H1 (cell line): ENCODE results near the gene FREM2. TPM values are rescaled to one million over a fixed set of nuclear protein-coding genes. Genes with fewer than 3 reads are reported as not detected.

Experiments
- CTCF ChIA-PET: fragments of 300-600 bp; sonication (Branson Sonifier 250); formaldehyde crosslinking; loops from one replicate; lab custom pipeline; 2021; ENCODE audit not compliant: partially characterized antibody; lab: Charles Lee
- POLR2A ChIA-PET: fragments of 300-600 bp; sonication (Branson Sonifier 250); formaldehyde crosslinking; loops from one replicate; lab custom pipeline; 2021; ENCODE audit warnings: inconsistent platforms; ENCODE audit not compliant: partially characterized antibody; lab: Charles Lee
- DNase-seq, 2 experiments: peaks; one replicate each; pipeline versions ENCODE4 v3.0.0 to v3.0.0-alpha.2; 2010 to 2022; ENCODE audit warnings: low spot score in 2 of 2, low read depth in 1 of 2, mixed read lengths in 1 of 2
- FAIRE-seq: peaks from 2 replicates; lab custom pipeline; 2011; peaks lifted over from hg19 to GRCh38; lab: Jason Lieb, UNC
- H2AFZ ChIP-seq: 2 replicates; pipeline ENCODE4 v1.8.1; 2012; ENCODE audit warnings: low read length, inconsistent platforms
- H2AK5ac ChIP-seq: 2 replicates; pipeline ENCODE4 v1.6.1; 2013; ENCODE audit warnings: low read depth, low read length
- H2BK120ac ChIP-seq: replicated peaks from 2 replicates; pipeline ENCODE3; 2013; ENCODE audit warnings: low read depth, low read length, inconsistent platforms
- H2BK12ac ChIP-seq: 2 replicates; pipeline ENCODE4 v1.6.1; 2013; ENCODE audit warnings: low read depth, low read length
- H2BK15ac ChIP-seq: 2 replicates; pipeline ENCODE4 v1.6.1; 2013; ENCODE audit warnings: low read length
- H2BK20ac ChIP-seq: 2 replicates; pipeline ENCODE4 v1.6.1; 2013; ENCODE audit warnings: low read length
- H2BK5ac ChIP-seq: 2 replicates; pipeline ENCODE4 v1.6.1; 2013; ENCODE audit warnings: low read depth, low read length
- H3K14ac ChIP-seq: 2 replicates; pipeline ENCODE4 v1.6.1; 2013; ENCODE audit warnings: inconsistent platforms; ENCODE audit not compliant: insufficient read length
- H3K18ac ChIP-seq: 2 replicates; pipeline ENCODE4 v1.6.1; 2013; ENCODE audit warnings: low read length; ENCODE audit errors: extremely low read depth
- H3K23ac ChIP-seq: 2 replicates; pipeline ENCODE4 v1.6.1; 2013; ENCODE audit warnings: inconsistent platforms; ENCODE audit not compliant: insufficient read length
- H3K23me2 ChIP-seq: 2 replicates; pipeline ENCODE4 v1.6.1; 2013; ENCODE audit warnings: low read depth, low read length
- H3K27ac ChIP-seq: 2 replicates; pipeline ENCODE4 v1.6.1; 2011; ENCODE audit warnings: low read depth, low read length, inconsistent platforms
- H3K27me3 ChIP-seq, 4 experiments: replicated peaks in 1 of 4; 1 replicate in 1 of 4; 2 replicates in 3 of 4; pipeline versions ENCODE4 v1.6.1 to v1.8.1; 2011 to 2013; ENCODE audit warnings: low read length in 3 of 4, mild to moderate bottlenecking in 3 of 4, inconsistent platforms in 2 of 4, mixed read lengths in 2 of 4, moderate library complexity in 1 of 4; ENCODE audit not compliant: control insufficient read depth in 3 of 4, insufficient read depth in 3 of 4; ENCODE audit errors: extremely low read depth in 1 of 4
- H3K36me3 ChIP-seq, 4 experiments: 2 replicates each; pipeline versions ENCODE4 v1.6.1 to v1.8.1; 2011 to 2013; ENCODE audit warnings: mild to moderate bottlenecking in 4 of 4, low read length in 3 of 4, moderate library complexity in 2 of 4, control low read depth in 1 of 4, inconsistent platforms in 1 of 4; ENCODE audit not compliant: insufficient read depth in 4 of 4, control insufficient read depth in 2 of 4
- H3K4ac ChIP-seq: replicated peaks from 2 replicates; pipeline ENCODE3; 2013; ENCODE audit warnings: low read length, low read depth, mixed read lengths, inconsistent platforms; ENCODE audit not compliant: insufficient read length
- H3K4me1 ChIP-seq, 4 experiments: replicated peaks in 1 of 4; 1 replicate in 1 of 4; 2 replicates in 3 of 4; pipeline versions ENCODE4 v1.6.1 to v1.8.1; 2011 to 2013; ENCODE audit warnings: low read length in 3 of 4, inconsistent platforms in 2 of 4, mixed read lengths in 1 of 4; ENCODE audit not compliant: insufficient read depth in 4 of 4, control insufficient read depth in 3 of 4
- H3K4me2 ChIP-seq, 2 experiments: 2 replicates each; pipeline versions ENCODE4 v1.6.1 to v1.8.1; 2011 to 2013; ENCODE audit warnings: low read depth in 2 of 2, low read length in 2 of 2, control low read depth in 1 of 2, inconsistent platforms in 1 of 2, mild to moderate bottlenecking in 1 of 2; ENCODE audit not compliant: insufficient read depth in 1 of 2
- H3K4me3 ChIP-seq, 4 experiments: fragments of 200-600, 300-600 bp in 1 of 4; sonication (generic), shearing (Covaris generic), sonication (Bioruptor Twin) in 1 of 4; 2 replicates each; pipeline versions ENCODE4 v1.5.1 to v1.8.1; 2011 to 2016; ENCODE audit warnings: low read length in 4 of 4, low read depth in 3 of 4, control low read depth in 2 of 4, inconsistent platforms in 2 of 4, mild to moderate bottlenecking in 2 of 4, mixed read lengths in 1 of 4, moderate library complexity in 1 of 4; ENCODE audit not compliant: insufficient read depth in 2 of 4; ENCODE audit errors: extremely low read depth in 1 of 4
- H3K56ac ChIP-seq: replicated peaks from 2 replicates; pipeline ENCODE3; 2013; ENCODE audit warnings: low read depth, mild to moderate bottlenecking, mixed read lengths, low read length, inconsistent platforms; ENCODE audit not compliant: insufficient read length
- H3K79me1 ChIP-seq: 2 replicates; pipeline ENCODE4 v1.6.1; 2013; ENCODE audit warnings: low read depth, low read length, control low read depth
- H3K79me2 ChIP-seq, 2 experiments: 2 replicates each; pipeline versions ENCODE4 v1.6.1 to v1.8.1; 2012 to 2013; ENCODE audit warnings: low read length in 2 of 2, mild to moderate bottlenecking in 2 of 2, inconsistent platforms in 1 of 2; ENCODE audit not compliant: insufficient read depth in 2 of 2, control insufficient read depth in 1 of 2
- H3K9ac ChIP-seq, 4 experiments: replicated peaks in 1 of 4; 1 replicate in 1 of 4; 2 replicates in 3 of 4; pipeline versions ENCODE4 v1.6.1 to v1.8.1; 2011 to 2013; ENCODE audit warnings: low read depth in 3 of 4, low read length in 3 of 4, control low read depth in 2 of 4, mild to moderate bottlenecking in 2 of 4, moderate library complexity in 2 of 4, inconsistent platforms in 1 of 4; ENCODE audit errors: extremely low read depth in 1 of 4
- H3K9me3 ChIP-seq, 2 experiments: 2 replicates each; pipeline versions ENCODE4 v1.6.1 to v1.8.1; 2012 to 2013; ENCODE audit warnings: mild to moderate bottlenecking in 2 of 2, moderate library complexity in 2 of 2, control low read depth in 1 of 2, inconsistent platforms in 1 of 2, low read depth in 1 of 2, low read length in 1 of 2, mixed read lengths in 1 of 2; ENCODE audit not compliant: insufficient read depth in 2 of 2
- H4K20me1 ChIP-seq, 2 experiments: replicated peaks in 1 of 2; 2 replicates each; pipeline versions ENCODE3 to v1.8.1; 2011 to 2013; ENCODE audit warnings: inconsistent platforms in 2 of 2, low read length in 2 of 2, mild to moderate bottlenecking in 1 of 2; ENCODE audit not compliant: insufficient read depth in 2 of 2, control insufficient read depth in 1 of 2
- H4K5ac ChIP-seq: 2 replicates; pipeline ENCODE4 v1.6.1; 2013; ENCODE audit warnings: low read length, low read depth, mixed read lengths, inconsistent platforms; ENCODE audit not compliant: insufficient read length
- H4K8ac ChIP-seq: 2 replicates; pipeline ENCODE4 v1.8.0; 2013; ENCODE audit warnings: mild to moderate bottlenecking, moderate library complexity, low read length, inconsistent platforms; ENCODE audit not compliant: insufficient read depth; ENCODE audit errors: extremely low read depth
- H4K91ac ChIP-seq: replicated peaks from 2 replicates; pipeline ENCODE3; 2013; ENCODE audit warnings: low read length, mixed read lengths, inconsistent platforms; ENCODE audit not compliant: insufficient read length
- BCL11A ChIP-seq, 2 experiments: IDR thresholded peaks; one replicate each; pipeline ENCODE4 v1.6.1; 2011; ENCODE audit warnings: low read depth in 2 of 2, low read length in 2 of 2, mild to moderate bottlenecking in 2 of 2
- BRCA1 ChIP-seq: IDR thresholded peaks from 2 replicates; pipeline ENCODE4 v1.6.1; 2012; ENCODE audit warnings: low read depth, low read length, improper control_type of control experiment
- CHD2 ChIP-seq: IDR thresholded peaks from 2 replicates; pipeline ENCODE4 v1.6.1; 2012; ENCODE audit warnings: low read length, improper control_type of control experiment
- CTBP2 ChIP-seq: IDR thresholded peaks from 2 replicates; pipeline ENCODE4 v1.7.0; 2011; ENCODE audit warnings: borderline replicate concordance, mild to moderate bottlenecking, moderate library complexity, mixed read lengths, low read length; ENCODE audit not compliant: insufficient read depth, insufficient read length
- GABPA ChIP-seq: IDR thresholded peaks from 2 replicates; pipeline ENCODE4 v1.6.1; 2011; ENCODE audit warnings: mild to moderate bottlenecking, low read length, moderate library complexity, borderline replicate concordance; ENCODE audit not compliant: insufficient read depth
- JUN ChIP-seq: IDR thresholded peaks from 2 replicates; pipeline ENCODE4 v1.6.1; 2011; ENCODE audit warnings: low read depth, mild to moderate bottlenecking, improper control_type of control experiment, low read length
- NANOG ChIP-seq: IDR thresholded peaks from 2 replicates; pipeline ENCODE4 v1.6.1; 2011; ENCODE audit warnings: low read length, low read depth, mild to moderate bottlenecking, inconsistent platforms; ENCODE audit not compliant: insufficient read depth, poor library complexity, severe bottlenecking
- POLR2AphosphoS5 ChIP-seq: IDR thresholded peaks from 2 replicates; pipeline ENCODE4 v1.6.1; 2011; ENCODE audit warnings: low read depth, low read length
- SRF ChIP-seq: IDR thresholded peaks from 2 replicates; pipeline ENCODE4 v1.6.1; 2011; ENCODE audit warnings: mild to moderate bottlenecking, low read depth, low read length, moderate library complexity
- TBP ChIP-seq: IDR thresholded peaks from 2 replicates; pipeline ENCODE4 v1.6.1; 2011; ENCODE audit warnings: low read depth, low read length, improper control_type of control experiment
- USF2 ChIP-seq: IDR thresholded peaks from 2 replicates; pipeline ENCODE4 v1.6.1; 2011; ENCODE audit warnings: low read length, improper control_type of control experiment
- YY1 ChIP-seq: IDR thresholded peaks from 2 replicates; pipeline ENCODE4 v1.6.1; 2011; ENCODE audit warnings: low read depth, mild to moderate bottlenecking, low read length
- WGBS, 2 experiments: shearing (Covaris generic) in 1 of 2; methylation state at CpG; one replicate each; pipeline versions ENCODE4 v1.1.6 to v1.1.7; 2013 to 2015; ENCODE audit warnings: low lambda C conversion rate in 2 of 2, mixed read lengths in 2 of 2, inconsistent platforms in 1 of 2, low coverage in 1 of 2, missing lambda C conversion rate in 1 of 2; ENCODE audit not compliant: insufficient replicate concordance in 2 of 2, insufficient coverage in 1 of 2, insufficient read length in 1 of 2; ENCODE audit errors: extremely low coverage in 1 of 2, missing lambda C conversion rate in 1 of 2; 5-methylcytosine and 5-hydroxymethylcytosine counted together
- polyA plus RNA-seq, 7 experiments: library from polyadenylated mRNA; depleted of rRNA in 3 of 7; stranded (reverse) in 5 of 7; unstranded in 2 of 7; fragments of >200 nt in 5 of 7; fragments of 200-250 nt in 2 of 7; gene quantifications; 1 replicate in 5 of 7; 2 replicates in 1 of 7; 4 replicates in 1 of 7; pipeline versions ENCODE4 v1.2.1 to v1.2.3, GENCODE V29; 2011 to 2013; ENCODE audit warnings: missing spikeins in 2 of 7, mixed read lengths in 2 of 7
- total RNA-seq: library from RNA; stranded (reverse); fragmentation: NEBNext Ultra II Directional; extraction: Animal tissue kit (Norgen Biotek cat#: 25700); gene quantifications from 2 replicates; pipeline ENCODE4 v1.2.1, GENCODE V29; 2021

Gene FREM2
- total and polyA plus RNA-seq, 2 of the 8 experiments (the other 6 are each of a cell fraction or from before 2014, with no cell fraction given) = 11.6 to 22.8 TPM

GRCh38 chr13:38669234-38669964, 17.5 kb upstream of the FREM2 start:
- H3K36me3 ChIP-seq = no peaks in the 10 kb centered on the region
- CTCF ChIA-PET = interaction anchor here (1.3 to 1.8 kb wide), 2 partner anchors 90 to 94 kb away, joined by 3 to 4 read pairs; no protein-coding TSS in a partner anchor

More at GRCh38 chr13:38669234-38669964, 17.5 kb upstream of the FREM2 start:
- Histone ChIP-seq H3K27me3 (no peaks in the 10 kb centered on the region), H2BK20ac (no peak overlapping the region), H3K23ac (no peak overlapping the region), H2AK5ac (no peak overlapping the region), H3K18ac (no peak overlapping the region), H2BK15ac (no peak overlapping the region), H2BK120ac (no peak overlapping the region), H3K79me1 (no peaks in the 10 kb centered on the region), H4K5ac (no peak overlapping the region), H3K4me2 (no peak overlapping the region), H3K4me1 (peaks cover 0 to 2% (median 0%) of the 10 kb centered on the region in 4 experiments; a peak in 1 of 7 replicates), H3K14ac (no peak overlapping the region), H4K8ac (no peak overlapping the region), H3K23me2 (no peaks in the 10 kb centered on the region), H2AFZ (0 out of 2 replicates have a peak overlapping the region, but pooled peaks have one; percentile 31), H2BK5ac (no peak overlapping the region), H2BK12ac (no peak overlapping the region), H4K20me1 (no peaks in the 10 kb centered on the region), H3K27ac (no peak overlapping the region), H3K56ac (no peak overlapping the region), H3K4me3 (no peak overlapping the region), H4K91ac (no peak overlapping the region), H3K4ac (no peak overlapping the region), H3K9ac (no peak overlapping the region), H3K79me2 (no peaks in the 10 kb centered on the region), H3K9me3 (no peaks in the 10 kb centered on the region)
- 80% methylated on average over 6 of the region's 6 CpGs; no CpG with 5 or more reads in 1 of the 2 experiments for WGBS, 2 experiments
- DNase-seq = no peak
- no peak for TF ChIP-seq POLR2AphosphoS5
- TF ChIP-seq BRCA1 = no peak
- TF ChIP-seq NANOG = no peak
- TF ChIP-seq CTBP2 = no peak
- TF ChIP-seq YY1 = no peak
- TF ChIP-seq USF2 = no peak
- TF ChIP-seq SRF = no peak
- TF ChIP-seq JUN = no peak
- TF ChIP-seq TBP = no peak
- TF ChIP-seq BCL11A (IDR thresholded peaks at IDR 0.05; ENCODE audit: low read depth in 2 of 2, low read length in 2 of 2) = no peak
- no peak for TF ChIP-seq GABPA
- no peak for TF ChIP-seq CHD2
- no peak for FAIRE-seq
- POLR2A ChIA-PET = no interaction called here
